KOPT-K1 (cell line): ENCODE measurements around the gene PMVK.

Experiments used
- H3K27ac ChIP-seq: fragments of 200-600 bp; sonication (generic); 2 replicates; pipeline ENCODE4 v1.5.1; 2016; ENCODE audit warnings: antibody characterized with exemption, mild to moderate bottlenecking, low read depth, low read length; ENCODE audit not compliant: poor library complexity, severe bottlenecking
- H3K36me3 ChIP-seq: fragments of 200-600 bp; sonication (generic); 2 replicates; pipeline ENCODE4 v1.5.1; 2017; ENCODE audit warnings: antibody characterized with exemption, mild to moderate bottlenecking, low read length, moderate library complexity; ENCODE audit not compliant: insufficient read depth
- H3K9me3 ChIP-seq: fragments of 200-600 bp; sonication (generic); 2 replicates; pipeline ENCODE4 v1.5.1; 2017; ENCODE audit warnings: antibody characterized with exemption, low read length, mild to moderate bottlenecking; ENCODE audit not compliant: insufficient read depth, poor library complexity, severe bottlenecking

The PMVK gene

GRCh38 chr1:154958681-154959425, 22.3 kb upstream of the PMVK start:
- Histone ChIP-seq H3K36me3 (peaks cover 35% of the 10 kb centered on the region), H3K27ac (no peak overlapping the region), H3K9me3 (no peaks in the 10 kb centered on the region)

GRCh38 chr1:154958036-154958435, 21.5 kb upstream of the PMVK start:
- peaks cover 27% of the 10 kb centered on the region for H3K36me3 ChIP-seq
- H3K27ac ChIP-seq, result no peak overlapping the region
- no peaks in the 10 kb centered on the region for H3K9me3 ChIP-seq

- Histone ChIP-seq H3K27ac (peak overlapping the region; percentile 94), H3K36me3 (peaks cover 23% of the 10 kb centered on the region), H3K9me3 (no peaks in the 10 kb centered on the region)
These were observed 20.7 kb upstream of the PMVK start for GRCh38 chr1:154957091-154957657.

- Histone ChIP-seq H3K9me3 (no peaks in the 10 kb centered on the region), H3K27ac (peak overlapping the region; percentile 94), H3K36me3 (peaks cover 23% of the 10 kb centered on the region)
These were observed 20.0 kb upstream of the PMVK start for GRCh38 chr1:154956544-154956941.

- Histone ChIP-seq H3K9me3 (no peaks in the 10 kb centered on the region), H3K36me3 (peaks cover 26% of the 10 kb centered on the region), H3K27ac (peak within 1 kb of the TSS; percentile 94)
These were observed 19.4 kb upstream of the PMVK start, which contains the start of gene PBXIP1 for GRCh38 chr1:154955718-154956543. Gene PBXIP1 (minus strand): TSS chr1:154956099. CDS start chr1:154953721, 2,378 bp downstream.

GRCh38 chr1:154955039-154955717, 18.7 kb upstream of the PMVK start:
- H3K36me3 ChIP-seq, result peaks cover 32% of the 10 kb centered on the region
- H3K27ac ChIP-seq, result peak overlapping the region; percentile 94
- H3K9me3 ChIP-seq, result no peaks in the 10 kb centered on the region

- Histone ChIP-seq H3K27ac (peak overlapping the region; percentile 94), H3K9me3 (no peaks in the 10 kb centered on the region), H3K36me3 (peaks cover 29% of the 10 kb centered on the region)
These were observed 18.0 kb upstream of the PMVK start for GRCh38 chr1:154954541-154954940.

GRCh38 chr1:154953611-154954038, 17.1 kb upstream of the PMVK start:
- Histone ChIP-seq H3K36me3 (peaks cover 22% of the 10 kb centered on the region), H3K27ac (peak overlapping the region; percentile 94), H3K9me3 (no peaks in the 10 kb centered on the region)

GRCh38 chr1:154952664-154953063, 16.1 kb upstream of the PMVK start:
- H3K9me3 ChIP-seq, result no peaks in the 10 kb centered on the region
- peaks cover 22% of the 10 kb centered on the region for H3K36me3 ChIP-seq
- H3K27ac ChIP-seq, result peak overlapping the region; percentile 94

GRCh38 chr1:154951901-154952657, 15.6 kb upstream of the PMVK start:
- no peaks in the 10 kb centered on the region for H3K9me3 ChIP-seq
- peak overlapping the region; percentile 94 for H3K27ac ChIP-seq
- peaks cover 24% of the 10 kb centered on the region for H3K36me3 ChIP-seq

- no peak overlapping the region for H3K27ac ChIP-seq
- H3K36me3 ChIP-seq, result peaks cover 51% of the 10 kb centered on the region
- no peaks in the 10 kb centered on the region for H3K9me3 ChIP-seq
These were observed 11.6 kb upstream of the PMVK start for GRCh38 chr1:154948079-154948478.

- H3K36me3 ChIP-seq, result peaks cover 50% of the 10 kb centered on the region
- H3K9me3 ChIP-seq, result no peaks in the 10 kb centered on the region
- no peak overlapping the region for H3K27ac ChIP-seq
These were observed 9.7 kb upstream of the PMVK start for GRCh38 chr1:154945962-154946850.

- no peaks in the 10 kb centered on the region for H3K9me3 ChIP-seq
- H3K27ac ChIP-seq, result no peak overlapping the region
- H3K36me3 ChIP-seq, result peaks cover 42% of the 10 kb centered on the region
These were observed 8.8 kb upstream of the PMVK start for GRCh38 chr1:154945160-154945961.
